ENCODE measurements around the gene SLC28A2.
"Not testable (repeated sequence)": the region's sequence is repeated elsewhere in the genome, so short reads cannot be mapped to it uniquely, and the experiment has no call there.

DNA sequence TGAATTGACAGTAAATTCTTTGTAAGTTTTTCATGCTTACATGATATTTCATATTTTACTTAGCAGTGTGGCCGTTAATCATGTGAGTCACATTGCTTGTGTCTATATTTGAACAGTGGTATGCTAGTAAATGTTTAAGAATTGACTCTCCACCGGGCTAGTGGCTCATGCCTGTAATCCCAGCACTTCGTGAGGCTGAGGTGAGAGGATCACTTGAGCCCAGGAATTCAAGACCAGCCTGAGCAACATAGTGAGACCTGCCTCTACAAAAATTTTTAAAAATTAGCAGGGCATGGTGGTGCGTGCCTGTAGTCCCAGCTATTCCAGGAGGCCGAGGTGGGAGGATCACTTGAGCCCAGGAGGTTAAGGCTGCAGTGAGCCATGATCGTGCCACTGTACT lies 2.8 kb downstream of the SLC28A2 start:
- TF ChIP-seq CTCF (IDR thresholded peaks at IDR 0.05; ENCODE audit: low read length); EZH2 (optimal IDR thresholded peaks at IDR 0.05; ENCODE audit: low read depth, low read length): not testable (repeated sequence)

Measured in MM.1S (cell line).